ENCODE measurements around the gene CEP131.

The CEP131 gene

DNA sequence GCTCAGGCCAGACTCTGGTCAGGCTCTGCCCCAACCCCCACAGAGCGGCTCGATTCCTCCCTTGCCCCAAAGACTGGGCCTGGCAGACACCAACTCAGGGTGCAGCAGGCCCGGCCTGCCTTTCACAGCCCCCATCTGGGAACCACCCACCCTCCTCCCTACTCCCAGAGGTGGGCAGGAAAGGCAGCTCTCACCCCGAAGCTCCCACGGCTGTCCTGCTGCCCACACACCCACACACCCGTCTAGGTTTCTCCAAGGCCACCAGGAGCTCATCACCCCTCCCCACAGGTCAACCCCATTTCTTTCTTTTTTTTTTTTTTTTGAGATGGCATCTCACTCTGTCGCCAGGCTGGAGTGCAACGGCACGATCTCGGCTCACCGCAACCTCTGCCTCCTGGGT, 3.8 kb downstream of the CEP131 start:
- TF ChIP-seq, protein P1, sequence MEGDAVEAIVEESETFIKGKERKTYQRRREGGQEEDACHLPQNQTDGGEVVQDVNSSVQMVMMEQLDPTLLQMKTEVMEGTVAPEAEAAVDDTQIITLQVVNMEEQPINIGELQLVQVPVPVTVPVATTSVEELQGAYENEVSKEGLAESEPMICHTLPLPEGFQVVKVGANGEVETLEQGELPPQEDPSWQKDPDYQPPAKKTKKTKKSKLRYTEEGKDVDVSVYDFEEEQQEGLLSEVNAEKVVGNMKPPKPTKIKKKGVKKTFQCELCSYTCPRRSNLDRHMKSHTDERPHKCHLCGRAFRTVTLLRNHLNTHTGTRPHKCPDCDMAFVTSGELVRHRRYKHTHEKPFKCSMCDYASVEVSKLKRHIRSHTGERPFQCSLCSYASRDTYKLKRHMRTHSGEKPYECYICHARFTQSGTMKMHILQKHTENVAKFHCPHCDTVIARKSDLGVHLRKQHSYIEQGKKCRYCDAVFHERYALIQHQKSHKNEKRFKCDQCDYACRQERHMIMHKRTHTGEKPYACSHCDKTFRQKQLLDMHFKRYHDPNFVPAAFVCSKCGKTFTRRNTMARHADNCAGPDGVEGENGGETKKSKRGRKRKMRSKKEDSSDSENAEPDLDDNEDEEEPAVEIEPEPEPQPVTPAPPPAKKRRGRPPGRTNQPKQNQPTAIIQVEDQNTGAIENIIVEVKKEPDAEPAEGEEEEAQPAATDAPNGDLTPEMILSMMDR (IDR thresholded peaks at IDR 0.05), result no peak
- Histone ChIP-seq H3K4me3 (ENCODE audit: low read depth, low read length) (no peak overlapping the region), H3K79me2 (peaks cover 11% of the 10 kb centered on the region), H3K27ac (no peak overlapping the region), H2AFZ (no peak overlapping the region), H3K4me2 (ENCODE audit: low read length) (no peak overlapping the region), H3K4me1 (peaks cover 4% of the 10 kb centered on the region), H3K36me3 (ENCODE audit: control insufficient read depth, insufficient read depth, low read length) (no peaks in the 10 kb centered on the region), H3K27me3 (ENCODE audit: control insufficient read depth, insufficient read depth, low read length) (no peaks in the 10 kb centered on the region), H3K9me3 (ENCODE audit: control insufficient read depth, low read length) (no peaks in the 10 kb centered on the region), H3K9ac (no peak overlapping the region)

DNA sequence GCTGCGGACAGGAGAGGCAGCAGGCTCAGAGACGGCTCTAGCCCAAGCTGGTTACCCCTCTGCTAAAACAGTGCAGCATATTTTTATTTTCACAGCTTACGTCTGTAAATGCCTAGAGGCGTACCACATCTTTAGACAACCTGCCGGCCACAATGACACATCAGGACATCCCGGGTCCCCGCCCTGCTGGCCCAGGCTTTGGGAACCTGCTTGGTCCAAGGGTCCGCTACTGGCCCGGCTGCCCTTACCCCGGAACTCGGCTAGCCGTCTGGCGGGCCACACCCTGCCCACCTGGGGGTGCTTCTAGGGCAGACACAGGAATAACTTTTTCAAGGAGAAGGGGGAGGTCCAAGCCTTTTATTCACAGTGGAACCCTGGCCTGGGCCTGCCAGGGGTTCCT, 4.3 kb downstream of the CEP131 start:
- Histone ChIP-seq H3K9ac (no peak overlapping the region), H3K27ac (no peak overlapping the region), H3K27me3 (ENCODE audit: control insufficient read depth, insufficient read depth, low read length) (no peaks in the 10 kb centered on the region), H3K4me1 (peaks cover 4% of the 10 kb centered on the region), H3K4me3 (ENCODE audit: low read depth, low read length) (no peak overlapping the region), H3K79me2 (peaks cover 11% of the 10 kb centered on the region), H3K9me3 (ENCODE audit: control insufficient read depth, low read length) (no peaks in the 10 kb centered on the region), H3K4me2 (ENCODE audit: low read length) (no peak overlapping the region), H3K36me3 (ENCODE audit: control insufficient read depth, insufficient read depth, low read length) (no peaks in the 10 kb centered on the region), H2AFZ (no peak overlapping the region)
- TF ChIP-seq, protein P1 (IDR thresholded peaks at IDR 0.05), result no peak

DNA sequence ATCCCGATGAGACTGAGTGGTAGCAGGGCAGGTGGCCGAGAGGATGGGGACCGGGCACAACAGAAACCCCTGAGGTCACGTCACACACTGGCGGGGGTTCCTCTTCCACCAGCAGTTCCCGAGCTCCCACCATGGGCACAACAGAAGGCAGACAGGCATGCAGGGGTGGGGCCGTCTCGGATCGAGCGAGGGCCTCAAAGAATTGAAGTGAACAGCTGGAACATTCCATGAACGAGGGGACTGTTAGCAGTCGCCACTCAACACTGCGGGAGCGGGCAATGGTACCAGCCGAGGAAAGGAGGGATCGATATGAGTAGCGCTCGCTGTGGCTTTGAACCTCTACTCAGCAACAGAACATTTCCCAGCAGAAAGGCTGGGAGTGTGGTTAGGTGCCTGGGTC, 5.3 kb downstream of the CEP131 start:
- Histone ChIP-seq H3K4me1 (peaks cover 4% of the 10 kb centered on the region), H3K4me3 (ENCODE audit: low read depth, low read length) (no peak overlapping the region), H3K9me3 (ENCODE audit: control insufficient read depth, low read length) (no peaks in the 10 kb centered on the region), H3K36me3 (ENCODE audit: control insufficient read depth, insufficient read depth, low read length) (no peaks in the 10 kb centered on the region), H3K4me2 (ENCODE audit: low read length) (no peak overlapping the region), H3K27me3 (ENCODE audit: control insufficient read depth, insufficient read depth, low read length) (no peaks in the 10 kb centered on the region), H3K27ac (no peak overlapping the region), H3K9ac (no peak overlapping the region), H3K79me2 (peaks cover 14% of the 10 kb centered on the region), H2AFZ (no peak overlapping the region)
- TF ChIP-seq, protein P1 (IDR thresholded peaks at IDR 0.05), result no peak

DNA sequence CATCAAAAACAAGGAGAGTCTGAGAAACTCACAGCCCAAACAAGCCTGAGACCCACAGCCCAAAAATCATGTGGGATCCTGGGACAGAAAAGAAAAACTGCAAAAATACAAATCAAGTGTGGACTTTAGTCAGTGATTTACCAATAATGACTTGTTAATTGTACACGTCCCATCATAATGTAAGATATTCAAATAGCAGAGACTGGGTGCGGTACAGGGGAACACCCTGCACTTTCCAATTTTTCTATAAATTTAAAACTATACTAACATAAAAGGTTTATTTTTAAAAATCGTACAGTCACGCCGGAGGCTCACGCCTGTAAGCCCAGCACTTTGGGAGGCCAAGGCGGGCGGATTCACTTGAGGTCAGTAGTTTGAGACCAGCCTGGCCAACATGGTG, 8.8 kb downstream of the CEP131 start:
- Histone ChIP-seq H3K4me1 (no peaks in the 10 kb centered on the region), H3K9me3 (ENCODE audit: control insufficient read depth, low read length) (no peaks in the 10 kb centered on the region), H3K36me3 (ENCODE audit: control insufficient read depth, insufficient read depth, low read length) (no peaks in the 10 kb centered on the region), H3K4me3 (ENCODE audit: low read depth, low read length) (no peak overlapping the region), H3K9ac (no peak overlapping the region), H3K4me2 (ENCODE audit: low read length) (no peak overlapping the region), H3K79me2 (peaks cover 5% of the 10 kb centered on the region), H3K27me3 (ENCODE audit: control insufficient read depth, insufficient read depth, low read length) (no peaks in the 10 kb centered on the region), H3K27ac (no peak overlapping the region), H2AFZ (no peak overlapping the region)
- TF ChIP-seq, protein P1 (IDR thresholded peaks at IDR 0.05), result no peak

DNA sequence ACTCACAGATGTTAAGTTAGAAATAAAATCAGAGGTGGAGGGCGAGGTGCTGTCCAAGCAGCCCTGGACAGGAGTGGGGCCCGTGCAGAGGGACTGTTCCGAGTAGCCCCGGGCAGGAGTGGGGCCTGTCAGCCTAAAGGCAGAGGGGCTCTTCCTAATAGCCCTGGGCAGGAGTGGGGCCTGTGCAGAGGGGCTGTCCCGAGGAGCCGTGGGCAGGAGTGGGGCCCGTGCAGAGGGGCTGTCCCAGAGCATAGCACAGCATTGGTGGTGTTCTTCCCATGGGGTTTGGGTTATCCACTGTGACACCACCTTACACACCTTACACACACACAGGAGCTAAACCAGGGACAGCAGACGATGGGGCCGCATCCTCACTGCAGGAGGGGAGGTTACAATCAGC, 10.4 kb downstream of the CEP131 start:
- Histone ChIP-seq H3K4me2 (ENCODE audit: low read length) (no peak overlapping the region), H3K4me3 (ENCODE audit: low read depth, low read length) (no peak overlapping the region)
- TF ChIP-seq, protein P1 (IDR thresholded peaks at IDR 0.05), result no peak

More for the DNA sequence above, 10.4 kb downstream of the CEP131 start:
- Histone ChIP-seq H3K9ac (no peak overlapping the region), H3K27me3 (ENCODE audit: control insufficient read depth, insufficient read depth, low read length) (no peaks in the 10 kb centered on the region), H3K36me3 (ENCODE audit: control insufficient read depth, insufficient read depth, low read length) (no peaks in the 10 kb centered on the region), H3K27ac (no peak overlapping the region), H2AFZ (no peak overlapping the region), H3K9me3 (ENCODE audit: control insufficient read depth, low read length) (no peaks in the 10 kb centered on the region), H3K4me1 (no peaks in the 10 kb centered on the region), H3K79me2 (peaks cover 3% of the 10 kb centered on the region)

Data from parathyroid adenoma (tissue), 2 donors.